ENCODE results near the gene ISX. TPM values are rescaled to one million over a fixed set of nuclear protein-coding genes. Genes with fewer than 3 reads are reported as not detected.

ISX gene
- total and polyA plus RNA-seq, 2 of the 13 experiments (the other 11 are each of a cell fraction or from before 2014, with no cell fraction given) = 1.4 to 1.8 TPM

DNA sequence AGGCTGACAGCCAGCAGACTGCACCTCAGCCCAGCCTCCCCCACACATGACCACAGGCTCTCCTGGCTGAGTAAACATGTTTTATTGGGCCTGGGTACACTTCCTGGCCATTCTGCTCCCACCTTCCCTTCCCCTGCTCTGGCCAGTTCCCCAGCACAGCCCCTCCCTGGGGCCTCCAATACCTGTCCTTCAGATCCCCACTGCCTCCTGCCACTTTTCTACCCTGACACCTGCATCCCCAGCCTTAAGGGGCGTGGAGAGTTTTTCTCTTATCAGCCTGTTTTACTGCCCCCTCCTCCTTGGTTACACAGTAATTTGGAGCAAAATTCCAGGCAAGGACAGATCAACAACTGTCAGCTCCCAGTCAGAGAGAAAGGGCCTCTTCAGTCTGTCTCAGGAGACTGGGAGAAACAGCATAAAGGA lies at the start of gene ISX (continued):
- TF ChIP-seq LRRFIP1 (CRISPR knock-in tag; conservative IDR thresholded peaks at IDR 0.05) (no peak), TSC22D2 (CRISPR knock-in tag; IDR thresholded peaks at IDR 0.05; ENCODE audit: borderline replicate concordance) (no peak), MLLT10 (CRISPR knock-in tag; IDR thresholded peaks at IDR 0.05) (no peak), ZNF503 (CRISPR knock-in tag; IDR thresholded peaks at IDR 0.05) (no peak), ZNF280B (CRISPR knock-in tag; IDR thresholded peaks at IDR 0.05; ENCODE audit: borderline replicate concordance) (no peak), TOPORS (CRISPR knock-in tag; IDR thresholded peaks at IDR 0.05) (no peak), ARNT2 (CRISPR knock-in tag; IDR thresholded peaks at IDR 0.05; ENCODE audit: low read depth) (no peak), POLR2G (IDR thresholded peaks at IDR 0.05; ENCODE audit: low read depth, low read length) (no peak), ZNF235 (CRISPR knock-in tag; IDR thresholded peaks at IDR 0.05; ENCODE audit: borderline replicate concordance) (no peak), ZBTB26 (CRISPR knock-in tag; IDR thresholded peaks at IDR 0.05; ENCODE audit: borderline replicate concordance) (0 out of 2 replicates have a peak, but pooled peaks have one; percentile 44), ZC3H4 (CRISPR knock-in tag; IDR thresholded peaks at IDR 0.05; ENCODE audit: borderline replicate concordance) (no peak), ESRRA (CRISPR knock-in tag; IDR thresholded peaks at IDR 0.05; ENCODE audit: low read depth) (no peak), ZNF646 (CRISPR knock-in tag; IDR thresholded peaks at IDR 0.05) (no peak)
- TF ChIP-seq, protein P1, sequence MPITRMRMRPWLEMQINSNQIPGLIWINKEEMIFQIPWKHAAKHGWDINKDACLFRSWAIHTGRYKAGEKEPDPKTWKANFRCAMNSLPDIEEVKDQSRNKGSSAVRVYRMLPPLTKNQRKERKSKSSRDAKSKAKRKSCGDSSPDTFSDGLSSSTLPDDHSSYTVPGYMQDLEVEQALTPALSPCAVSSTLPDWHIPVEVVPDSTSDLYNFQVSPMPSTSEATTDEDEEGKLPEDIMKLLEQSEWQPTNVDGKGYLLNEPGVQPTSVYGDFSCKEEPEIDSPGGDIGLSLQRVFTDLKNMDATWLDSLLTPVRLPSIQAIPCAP (CRISPR knock-in tag; IDR thresholded peaks at IDR 0.05; ENCODE audit: low read depth) = no peak
